MM.1S (cell line): Measurements from ENCODE around the gene SCRN3.

Experiments
- DNase-seq: peaks from one replicate; pipeline ENCODE4 v3.0.0-alpha.2; 2015
- H2AFZ ChIP-seq: fragments of 300-600 bp; sonication (generic); 2 replicates; pipeline ENCODE4 v1.6.0; 2016; ENCODE audit warnings: antibody characterized with exemption, low read length
- H3F3A ChIP-seq: fragments of 300-600 bp; sonication (generic); 2 replicates; pipeline ENCODE4 v1.6.1; 2016; ENCODE audit warnings: mild to moderate bottlenecking, antibody characterized with exemption, low read length, moderate library complexity, mixed read lengths; ENCODE audit not compliant: insufficient read depth
- H3K27ac ChIP-seq: fragments of 300-600 bp; sonication (generic); 2 replicates; pipeline ENCODE4 v1.5.1; 2016; ENCODE audit warnings: mild to moderate bottlenecking, low read length
- H3K27me3 ChIP-seq: fragments of 300-600 bp; sonication (generic); replicated peaks from 2 replicates; pipeline ENCODE4 v1.6.0; 2016; ENCODE audit warnings: low read length; ENCODE audit not compliant: insufficient read depth
- H3K36me3 ChIP-seq: fragments of 300-600 bp; sonication (generic); replicated peaks from 2 replicates; pipeline ENCODE4 v1.6.1; 2016; ENCODE audit warnings: mild to moderate bottlenecking, low read length, mixed read lengths; ENCODE audit not compliant: insufficient read depth
- H3K4me1 ChIP-seq: fragments of 300-600 bp; sonication (generic); 2 replicates; pipeline ENCODE4 v1.6.1; 2016; ENCODE audit warnings: low read length, mixed read lengths
- H3K4me2 ChIP-seq: fragments of 300-600 bp; sonication (generic); 2 replicates; pipeline ENCODE4 v1.6.0; 2016; ENCODE audit warnings: low read depth, low read length
- H3K4me3 ChIP-seq: fragments of 300-600 bp; sonication (generic); 2 replicates; pipeline ENCODE4 v1.5.1; 2016; ENCODE audit warnings: low read length, mixed read lengths
- H3K79me2 ChIP-seq: fragments of 300-600 bp; sonication (generic); 2 replicates; pipeline ENCODE4 v1.6.1; 2016; ENCODE audit warnings: mixed run types, low read length, mixed read lengths
- H3K9ac ChIP-seq: fragments of 300-600 bp; sonication (generic); 2 replicates; pipeline ENCODE4 v1.6.1; 2016; ENCODE audit warnings: low read length, mixed read lengths
- H3K9me2 ChIP-seq: fragments of 300-600 bp; sonication (generic); replicated peaks from 2 replicates; pipeline ENCODE4 v1.6.1; 2016; ENCODE audit warnings: mild to moderate bottlenecking, low read length, mixed read lengths; ENCODE audit not compliant: insufficient read depth
- H3K9me3 ChIP-seq: fragments of 300-600 bp; sonication (generic); replicated peaks from 2 replicates; pipeline ENCODE4 v1.6.1; 2016; ENCODE audit warnings: mild to moderate bottlenecking, low read length, mixed read lengths; ENCODE audit not compliant: insufficient read depth
- H4K20me1 ChIP-seq: fragments of 300-600 bp; sonication (generic); 2 replicates; pipeline ENCODE4 v1.6.1; 2016; ENCODE audit warnings: mild to moderate bottlenecking, low read length, moderate library complexity, mixed read lengths; ENCODE audit not compliant: insufficient read depth
- CTCF ChIP-seq: fragments of 300-600 bp; sonication (generic); IDR thresholded peaks from 2 replicates; pipeline ENCODE4 v1.5.1; 2016; ENCODE audit warnings: antibody characterized with exemption, low read length, mixed read lengths
- EZH2 ChIP-seq: fragments of 300-600 bp; sonication (generic); optimal IDR thresholded peaks from 2 replicates; pipeline ENCODE3; 2017; ENCODE audit warnings: low read depth, mild to moderate bottlenecking, antibody characterized with exemption, low read length, mixed read lengths
- EZH2phosphoT487 ChIP-seq: fragments of 300-600 bp; sonication (generic); IDR thresholded peaks from 2 replicates; pipeline ENCODE4 v1.6.1; 2018; ENCODE audit warnings: antibody characterized with exemption, low read length

The SCRN3 gene

GRCh38 chr2:174364628-174365027, 30.9 kb upstream of the SCRN3 start:
- Histone ChIP-seq H3K27me3 (no peaks in the 10 kb centered on the region), H3K4me1 (no peaks in the 10 kb centered on the region), H2AFZ (no peak overlapping the region), H3K9me3 (no peaks in the 10 kb centered on the region), H3F3A (no peaks in the 10 kb centered on the region), H3K4me3 (no peak overlapping the region), H3K79me2 (no peaks in the 10 kb centered on the region), H3K4me2 (no peak overlapping the region), H3K9me2 (no peaks in the 10 kb centered on the region), H4K20me1 (no peaks in the 10 kb centered on the region), H3K27ac (no peak overlapping the region), H3K9ac (no peak overlapping the region), H3K36me3 (peaks cover 4% of the 10 kb centered on the region)
- TF ChIP-seq EZH2phosphoT487 (no peak), EZH2 (no peak), CTCF (no peak)
- DNase-seq = no peak

GRCh38 chr2:174365571-174365970, 30.0 kb upstream of the SCRN3 start:
- no peaks in the 10 kb centered on the region for H3K9me2 ChIP-seq
- H3K9ac ChIP-seq = no peak overlapping the region
- no peak overlapping the region for H3K27ac ChIP-seq
- no peak for TF ChIP-seq CTCF
- TF ChIP-seq EZH2phosphoT487 = no peak
- no peak for TF ChIP-seq EZH2
- DNase-seq = no peak
- H4K20me1 ChIP-seq = no peaks in the 10 kb centered on the region
- H3K9me3 ChIP-seq = no peaks in the 10 kb centered on the region
- H3K4me3 ChIP-seq = no peak overlapping the region
- peaks cover 4% of the 10 kb centered on the region for H3K36me3 ChIP-seq
- H3K79me2 ChIP-seq = no peaks in the 10 kb centered on the region
- H3K4me1 ChIP-seq = no peaks in the 10 kb centered on the region
- no peak overlapping the region for H3K4me2 ChIP-seq
- no peaks in the 10 kb centered on the region for H3F3A ChIP-seq
- H3K27me3 ChIP-seq = no peaks in the 10 kb centered on the region
- no peak overlapping the region for H2AFZ ChIP-seq

GRCh38 chr2:174368691-174369090, 26.8 kb upstream of the SCRN3 start:
- H3K79me2 ChIP-seq = no peaks in the 10 kb centered on the region
- H3F3A ChIP-seq = no peaks in the 10 kb centered on the region
- no peak overlapping the region for H2AFZ ChIP-seq
- no peak overlapping the region for H3K9ac ChIP-seq
- H3K27me3 ChIP-seq = no peaks in the 10 kb centered on the region
- no peak for DNase-seq
- no peaks in the 10 kb centered on the region for H3K4me1 ChIP-seq
- H3K9me3 ChIP-seq = no peaks in the 10 kb centered on the region
- H3K27ac ChIP-seq = no peak overlapping the region
- no peak overlapping the region for H3K4me3 ChIP-seq
- no peaks in the 10 kb centered on the region for H4K20me1 ChIP-seq
- TF ChIP-seq EZH2 = no peak
- no peak for TF ChIP-seq EZH2phosphoT487
- no peak for TF ChIP-seq CTCF
- H3K9me2 ChIP-seq = no peaks in the 10 kb centered on the region
- no peak overlapping the region for H3K4me2 ChIP-seq
- H3K36me3 ChIP-seq = peaks cover 5% of the 10 kb centered on the region
